GM19025 (cell line): ENCODE measurements around the gene KDM4B.
"Not testable (repeated sequence)": the region's sequence is repeated elsewhere in the genome, so short reads cannot be mapped to it uniquely, and the experiment has no call there.

Experiments used
- ATAC-seq: cut with Tn5 transposase; IDR thresholded peaks from one replicate; pipeline ENCODE4 v1.9.1; 2021; ENCODE audit warnings: mild to moderate bottlenecking, low read depth, moderate library complexity; ENCODE audit not compliant: unreplicated experiment

KDM4B gene

GRCh38 chr19:5006821-5007220, 37.9 kb downstream of the KDM4B start:
- ATAC-seq: no peak

- no peak for ATAC-seq
These were observed 42.7 kb downstream of the KDM4B start for GRCh38 chr19:5011476-5012238.

- no peak for ATAC-seq
These were observed 44.0 kb downstream of the KDM4B start for GRCh38 chr19:5012688-5013457.

GRCh38 chr19:5013761-5014160, 44.8 kb downstream of the KDM4B start:
- ATAC-seq: no peak

GRCh38 chr19:5014941-5015340, 46.0 kb downstream of the KDM4B start:
- no peak for ATAC-seq

- no peak for ATAC-seq
These were observed 47.4 kb downstream of the KDM4B start for GRCh38 chr19:5016268-5016667.

- no peak for ATAC-seq
These were observed 47.9 kb downstream of the KDM4B start for GRCh38 chr19:5016781-5017180.

GRCh38 chr19:5017235-5017634, 48.3 kb downstream of the KDM4B start:
- no peak for ATAC-seq

GRCh38 chr19:5018224-5019015, 49.5 kb downstream of the KDM4B start:
- ATAC-seq: no peak

- ATAC-seq: no peak
These were observed 51.5 kb downstream of the KDM4B start for GRCh38 chr19:5020368-5020767.

GRCh38 chr19:5021046-5021445, 52.1 kb downstream of the KDM4B start:
- no peak for ATAC-seq

GRCh38 chr19:5022066-5022860, 53.4 kb downstream of the KDM4B start:
- no peak for ATAC-seq

GRCh38 chr19:5023128-5023571, 54.2 kb downstream of the KDM4B start:
- ATAC-seq: no peak

- ATAC-seq: no peak
These were observed 55.4 kb downstream of the KDM4B start for GRCh38 chr19:5024282-5024681.

GRCh38 chr19:5025027-5025426, 56.1 kb downstream of the KDM4B start:
- no peak for ATAC-seq

GRCh38 chr19:5026706-5027273, 57.9 kb downstream of the KDM4B start:
- ATAC-seq: no peak

- ATAC-seq: no peak
These were observed 59.4 kb downstream of the KDM4B start for GRCh38 chr19:5028229-5028886.

GRCh38 chr19:5029596-5029995, 60.7 kb downstream of the KDM4B start:
- ATAC-seq: not testable (repeated sequence)

- no peak for ATAC-seq
These were observed 61.4 kb downstream of the KDM4B start for GRCh38 chr19:5030136-5030820.
